Upper lobe of left lung (tissue), 4 donors: Measurements from ENCODE around the gene SERINC5.

Experiments
- CTCF ChIP-seq, 6 experiments: fragments of 450-650 bp in 4 of 6; fragments of 200-600 bp in 2 of 6; sonication (generic) in 2 of 6; IDR thresholded peaks; one replicate each; pipeline ENCODE4 v1.5.1; 2016 to 2019; ENCODE audit warnings: antibody characterized with exemption in 6 of 6
- EP300 ChIP-seq, 4 donors: sonication (generic); formaldehyde crosslinking; IDR thresholded peaks; one replicate each; pipeline ENCODE4 v1.5.1; 2017; ENCODE audit warnings: antibody characterized with exemption in 4 of 4, control low read depth in 2 of 4
- POLR2A ChIP-seq, 4 donors: fragments of 450-650 bp; IDR thresholded peaks; one replicate each; pipeline ENCODE4 v1.5.1; 2016 to 2017; ENCODE audit warnings: antibody characterized with exemption in 4 of 4, mild to moderate bottlenecking in 2 of 4

- TF ChIP-seq CTCF (IDR thresholded peaks at IDR 0.05) (no peak), POLR2A (IDR thresholded peaks at IDR 0.05) (no peak), EP300 (IDR thresholded peaks at IDR 0.05) (no peak)
Measured at GRCh38 chr5:80212171-80212667, 43.6 kb downstream of the SERINC5 start.
